Inferior parietal cortex (tissue), 1 donor: Measurements from ENCODE around the gene ALDH1L2.
"Not testable (repeated sequence)": the region's sequence is repeated elsewhere in the genome, so short reads cannot be mapped to it uniquely, and the experiment has no call there.

Experiments used
- DNase-seq: peaks from one replicate; pipeline ENCODE4 v3.0.0-alpha.2; 2016; ENCODE audit errors: extremely low spot score

ALDH1L2 gene

GRCh38 chr12:104985206-104985605 is 99.1 kb downstream of the ALDH1L2 start:
- no peak for DNase-seq

- DNase-seq = not testable (repeated sequence)
These were observed 106.6 kb downstream of the ALDH1L2 start for GRCh38 chr12:104977688-104978087.

GRCh38 chr12:104976703-104977102 is 107.6 kb downstream of the ALDH1L2 start:
- DNase-seq = no peak

- no peak for DNase-seq
These were observed 108.5 kb downstream of the ALDH1L2 start for GRCh38 chr12:104975587-104976343.

GRCh38 chr12:104974626-104975290 is 109.5 kb downstream of the ALDH1L2 start:
- no peak for DNase-seq

GRCh38 chr12:104973250-104973649 is 111.0 kb downstream of the ALDH1L2 start:
- no peak for DNase-seq

- no peak for DNase-seq
These were observed 113.0 kb downstream of the ALDH1L2 start for GRCh38 chr12:104971306-104971705.
